Measurements from ENCODE around the gene SYN1. TPM values are rescaled to one million over a fixed set of nuclear protein-coding genes. Genes with fewer than 3 reads are reported as not detected.

SYN1 gene
- polyA plus RNA-seq, 1 donor from 2014 or later: 4.3 TPM

DNA sequence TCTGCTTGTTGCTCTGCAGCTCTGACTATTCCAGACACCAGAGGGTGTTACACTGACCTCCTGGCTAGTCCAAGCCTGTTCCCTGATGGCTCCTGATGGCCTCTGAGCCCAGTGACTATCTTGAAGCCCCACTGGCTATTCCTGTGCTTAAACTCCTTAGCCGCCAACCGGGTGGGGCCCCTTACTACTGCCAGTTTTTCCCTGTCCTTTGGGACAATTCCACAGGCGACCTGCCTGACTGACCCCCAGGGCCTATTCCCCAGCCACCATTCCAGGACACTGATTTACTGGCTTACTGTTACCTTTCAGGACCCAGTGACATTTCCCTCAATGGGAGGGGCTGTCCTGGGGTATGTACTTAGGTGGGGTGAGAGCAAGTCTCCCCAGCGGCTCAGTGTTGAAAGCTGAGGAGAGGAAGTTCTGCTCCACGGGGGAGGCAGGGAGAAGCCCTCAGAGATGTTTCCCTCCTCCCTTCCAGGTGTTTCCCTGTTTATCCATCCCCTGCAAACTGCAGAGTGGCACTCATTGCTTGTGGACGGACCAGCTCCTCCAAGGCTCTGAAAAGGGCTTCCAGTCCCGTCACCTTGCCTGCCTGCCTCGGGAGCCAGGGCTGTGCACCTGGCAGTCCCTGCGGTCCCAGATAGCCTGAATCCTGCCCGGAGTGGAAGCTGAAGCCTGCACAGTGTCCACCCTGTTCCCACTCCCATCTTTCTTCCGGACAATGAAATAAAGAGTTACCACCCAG lies 33.4 kb downstream of the SYN1 start:
- no peak overlapping the region for H3K9ac ChIP-seq (ENCODE audit: low read length)
- no peaks in the 10 kb centered on the region for H3K79me2 ChIP-seq (replicated peaks; ENCODE audit: insufficient read depth, low read length)
- H3F3A ChIP-seq (ENCODE audit: insufficient read depth, low read length, poor library complexity, severe bottlenecking): no peaks in the 10 kb centered on the region
- H3K9me2 ChIP-seq (ENCODE audit: insufficient read depth, low read length): no peaks in the 10 kb centered on the region
- TF ChIP-seq, protein P1, sequence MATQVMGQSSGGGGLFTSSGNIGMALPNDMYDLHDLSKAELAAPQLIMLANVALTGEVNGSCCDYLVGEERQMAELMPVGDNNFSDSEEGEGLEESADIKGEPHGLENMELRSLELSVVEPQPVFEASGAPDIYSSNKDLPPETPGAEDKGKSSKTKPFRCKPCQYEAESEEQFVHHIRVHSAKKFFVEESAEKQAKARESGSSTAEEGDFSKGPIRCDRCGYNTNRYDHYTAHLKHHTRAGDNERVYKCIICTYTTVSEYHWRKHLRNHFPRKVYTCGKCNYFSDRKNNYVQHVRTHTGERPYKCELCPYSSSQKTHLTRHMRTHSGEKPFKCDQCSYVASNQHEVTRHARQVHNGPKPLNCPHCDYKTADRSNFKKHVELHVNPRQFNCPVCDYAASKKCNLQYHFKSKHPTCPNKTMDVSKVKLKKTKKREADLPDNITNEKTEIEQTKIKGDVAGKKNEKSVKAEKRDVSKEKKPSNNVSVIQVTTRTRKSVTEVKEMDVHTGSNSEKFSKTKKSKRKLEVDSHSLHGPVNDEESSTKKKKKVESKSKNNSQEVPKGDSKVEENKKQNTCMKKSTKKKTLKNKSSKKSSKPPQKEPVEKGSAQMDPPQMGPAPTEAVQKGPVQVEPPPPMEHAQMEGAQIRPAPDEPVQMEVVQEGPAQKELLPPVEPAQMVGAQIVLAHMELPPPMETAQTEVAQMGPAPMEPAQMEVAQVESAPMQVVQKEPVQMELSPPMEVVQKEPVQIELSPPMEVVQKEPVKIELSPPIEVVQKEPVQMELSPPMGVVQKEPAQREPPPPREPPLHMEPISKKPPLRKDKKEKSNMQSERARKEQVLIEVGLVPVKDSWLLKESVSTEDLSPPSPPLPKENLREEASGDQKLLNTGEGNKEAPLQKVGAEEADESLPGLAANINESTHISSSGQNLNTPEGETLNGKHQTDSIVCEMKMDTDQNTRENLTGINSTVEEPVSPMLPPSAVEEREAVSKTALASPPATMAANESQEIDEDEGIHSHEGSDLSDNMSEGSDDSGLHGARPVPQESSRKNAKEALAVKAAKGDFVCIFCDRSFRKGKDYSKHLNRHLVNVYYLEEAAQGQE (IDR thresholded peaks at IDR 0.05; ENCODE audit: borderline replicate concordance): no peak
- TF ChIP-seq MXI1 (conservative IDR thresholded peaks at IDR 0.05; ENCODE audit: poor library complexity, severe bottlenecking) (no peak), EP300 (conservative IDR thresholded peaks at IDR 0.05; ENCODE audit: poor library complexity, severe bottlenecking) (no peak), TAF1 (IDR thresholded peaks at IDR 0.05; ENCODE audit: low read depth) (no peak), EZH2 (IDR thresholded peaks at IDR 0.05; ENCODE audit: borderline replicate concordance, insufficient read depth, low read length, poor library complexity, severe bottlenecking) (no peak), POLR2AphosphoS5 (IDR thresholded peaks at IDR 0.05) (no peak)
- TF ChIP-seq, protein P2, sequence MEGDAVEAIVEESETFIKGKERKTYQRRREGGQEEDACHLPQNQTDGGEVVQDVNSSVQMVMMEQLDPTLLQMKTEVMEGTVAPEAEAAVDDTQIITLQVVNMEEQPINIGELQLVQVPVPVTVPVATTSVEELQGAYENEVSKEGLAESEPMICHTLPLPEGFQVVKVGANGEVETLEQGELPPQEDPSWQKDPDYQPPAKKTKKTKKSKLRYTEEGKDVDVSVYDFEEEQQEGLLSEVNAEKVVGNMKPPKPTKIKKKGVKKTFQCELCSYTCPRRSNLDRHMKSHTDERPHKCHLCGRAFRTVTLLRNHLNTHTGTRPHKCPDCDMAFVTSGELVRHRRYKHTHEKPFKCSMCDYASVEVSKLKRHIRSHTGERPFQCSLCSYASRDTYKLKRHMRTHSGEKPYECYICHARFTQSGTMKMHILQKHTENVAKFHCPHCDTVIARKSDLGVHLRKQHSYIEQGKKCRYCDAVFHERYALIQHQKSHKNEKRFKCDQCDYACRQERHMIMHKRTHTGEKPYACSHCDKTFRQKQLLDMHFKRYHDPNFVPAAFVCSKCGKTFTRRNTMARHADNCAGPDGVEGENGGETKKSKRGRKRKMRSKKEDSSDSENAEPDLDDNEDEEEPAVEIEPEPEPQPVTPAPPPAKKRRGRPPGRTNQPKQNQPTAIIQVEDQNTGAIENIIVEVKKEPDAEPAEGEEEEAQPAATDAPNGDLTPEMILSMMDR (IDR thresholded peaks at IDR 0.05; ENCODE audit: poor library complexity, severe bottlenecking): no peak
- H2AFZ ChIP-seq (ENCODE audit: low read depth, low read length): no peak overlapping the region
- H3K27me3 ChIP-seq (ENCODE audit: insufficient read depth, low read depth, low read length): no peaks in the 10 kb centered on the region
- H3K4me2 ChIP-seq (ENCODE audit: low read length): no peak overlapping the region
- H3K9me3 ChIP-seq (ENCODE audit: low read length): no peaks in the 10 kb centered on the region
- no peak overlapping the region for H3K4me3 ChIP-seq (ENCODE audit: low read length)
- no peaks in the 10 kb centered on the region for H3K36me3 ChIP-seq (ENCODE audit: insufficient read depth, low read length)
- no peak overlapping the region for H3K27ac ChIP-seq (ENCODE audit: low read length)
- H4K20me1 ChIP-seq (ENCODE audit: insufficient read depth): no peaks in the 10 kb centered on the region

DNA sequence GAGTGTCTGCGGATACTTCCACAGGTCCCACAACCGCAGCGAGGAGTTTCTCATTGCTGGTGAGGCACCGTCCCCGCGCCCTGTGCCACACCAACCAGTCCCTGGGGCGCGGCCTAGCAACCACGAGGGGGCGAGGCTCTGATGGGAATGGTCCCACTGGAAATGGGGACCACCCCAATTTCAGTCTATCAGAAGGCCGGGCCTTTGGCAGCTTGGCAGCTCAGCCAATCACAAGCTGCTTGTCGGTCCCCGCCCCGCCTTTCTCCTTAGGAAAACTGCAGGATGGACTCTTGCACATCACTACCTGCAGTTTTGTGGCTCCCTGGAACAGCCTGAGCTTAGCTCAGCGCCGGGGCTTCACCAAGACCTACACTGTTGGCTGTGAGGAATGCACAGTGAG lies 34.4 kb downstream of the SYN1 start:
- Histone ChIP-seq H3K27ac (ENCODE audit: low read length) (no peak overlapping the region), H3K27me3 (ENCODE audit: insufficient read depth, low read depth, low read length) (no peaks in the 10 kb centered on the region), H4K20me1 (ENCODE audit: insufficient read depth) (no peaks in the 10 kb centered on the region), H3F3A (ENCODE audit: insufficient read depth, low read length, poor library complexity, severe bottlenecking) (no peaks in the 10 kb centered on the region), H3K36me3 (ENCODE audit: insufficient read depth, low read length) (no peaks in the 10 kb centered on the region), H3K4me3 (ENCODE audit: low read length) (no peak overlapping the region), H2AFZ (ENCODE audit: low read depth, low read length) (no peak overlapping the region), H3K79me2 (replicated peaks; ENCODE audit: insufficient read depth, low read length) (no peaks in the 10 kb centered on the region), H3K9me2 (ENCODE audit: insufficient read depth, low read length) (no peaks in the 10 kb centered on the region), H3K4me2 (ENCODE audit: low read length) (no peak overlapping the region), H3K9ac (ENCODE audit: low read length) (no peak overlapping the region), H3K9me3 (ENCODE audit: low read length) (no peaks in the 10 kb centered on the region)
- TF ChIP-seq MXI1 (conservative IDR thresholded peaks at IDR 0.05; ENCODE audit: poor library complexity, severe bottlenecking): no peak
- TF ChIP-seq, protein P1 (IDR thresholded peaks at IDR 0.05; ENCODE audit: borderline replicate concordance): no peak
- TF ChIP-seq, protein P2 (IDR thresholded peaks at IDR 0.05; ENCODE audit: poor library complexity, severe bottlenecking): no peak
- no peak for TF ChIP-seq RAD21 (conservative IDR thresholded peaks at IDR 0.05)
- TF ChIP-seq POLR2AphosphoS5 (IDR thresholded peaks at IDR 0.05): no peak
- no peak for TF ChIP-seq EZH2 (IDR thresholded peaks at IDR 0.05; ENCODE audit: borderline replicate concordance, insufficient read depth, low read length, poor library complexity, severe bottlenecking)
- no peak for TF ChIP-seq TAF1 (IDR thresholded peaks at IDR 0.05; ENCODE audit: low read depth)
- TF ChIP-seq EP300 (conservative IDR thresholded peaks at IDR 0.05; ENCODE audit: poor library complexity, severe bottlenecking): no peak
- TF ChIP-seq SMC3 (conservative IDR thresholded peaks at IDR 0.05; ENCODE audit: poor library complexity): no peak
